Esophagus squamous epithelium (tissue), 5 donors: ENCODE results near the gene XYLT2. TPM values are rescaled to one million over a fixed set of nuclear protein-coding genes. Genes with fewer than 3 reads are reported as not detected.

Source experiments
- DNase-seq: peaks from one replicate; lab custom pipeline; 2025; lab: John Stamatoyannopoulos, UW
- H3K27ac ChIP-seq, 4 donors: fragments of 200-600 bp; sonication (generic); one replicate each; pipeline ENCODE4 v1.5.1; 2016 to 2019; ENCODE audit warnings: mild to moderate bottlenecking in 1 of 4
- H3K27me3 ChIP-seq, 4 donors: fragments of 200-600 bp; sonication (generic); 1 replicate in 3 of 4; 2 replicates in 1 of 4; pipeline versions ENCODE4 v1.5.1 to v1.6.0; 2017 to 2021; ENCODE audit warnings: antibody characterized with exemption in 1 of 4
- H3K36me3 ChIP-seq, 3 donors: fragments of 200-600 bp; sonication (generic); one replicate each; pipeline ENCODE4 v1.5.1; 2016 to 2019
- H3K4me1 ChIP-seq, 3 donors: fragments of 200-600 bp; sonication (generic); one replicate each; pipeline ENCODE4 v1.5.1; 2017 to 2019
- H3K4me3 ChIP-seq, 4 donors: fragments of 200-600 bp; sonication (generic); 1 replicate in 3 of 4; 2 replicates in 1 of 4; pipeline ENCODE4 v1.5.1; 2016 to 2019; ENCODE audit warnings: mild to moderate bottlenecking in 2 of 4, moderate library complexity in 1 of 4
- H3K9me3 ChIP-seq, 3 donors: fragments of 200-600 bp; sonication (generic); one replicate each; pipeline ENCODE4 v1.5.1; 2016 to 2019
- CTCF ChIP-seq, 6 experiments: fragments of 450-650 bp in 4 of 6; fragments of 200-600 bp in 2 of 6; sonication (generic) in 2 of 6; IDR thresholded peaks; one replicate each; pipeline ENCODE4 v1.5.1; 2016 to 2019; ENCODE audit warnings: antibody characterized with exemption in 6 of 6, mild to moderate bottlenecking in 4 of 6, moderate library complexity in 4 of 6
- POLR2A ChIP-seq, 4 donors: fragments of 450-650 bp; IDR thresholded peaks; one replicate each; pipeline ENCODE4 v1.6.1; 2017; ENCODE audit warnings: antibody characterized with exemption in 4 of 4, mild to moderate bottlenecking in 4 of 4, moderate library complexity in 3 of 4
- WGBS, 2 donors: methylation state at CpG; one replicate each; pipeline ENCODE4 v1.1.5; 2018; 5-methylcytosine and 5-hydroxymethylcytosine counted together
- intact Hi-C: fragments of 100-400 bp; cut with DNase I; formaldehyde crosslinking; loops from one replicate; pipeline ENCODE4 v1.15.0; 2022
- total RNA-seq, 4 donors: library from RNA; depleted of rRNA; stranded (reverse); fragments of >200 nt; gene quantifications; one replicate each; pipeline ENCODE4 v1.1.0, GENCODE V29; 2016
- donor health status: DM: yes; HTN: yes; CAD: no.

Gene XYLT2
- total RNA-seq, 4 donors from 2014 or later, result 10.0 to 17.5 (median 13.5) TPM

- peak overlapping the region in 2 of 4 donors; percentile 70 to 97 for H3K4me3 ChIP-seq
- TF ChIP-seq CTCF (IDR thresholded peaks at IDR 0.05) (no peak), POLR2A (IDR thresholded peaks at IDR 0.05) (no peak)
- intact Hi-C loops, result no loop called here
- H3K4me1 ChIP-seq, result peaks cover 15 to 27% (median 19%) of the 10 kb centered on the region in 3 donors
- H3K36me3 ChIP-seq, result peaks cover 27 to 47% (median 30%) of the 10 kb centered on the region in 3 donors
- WGBS, 2 donors, result 36 to 39% methylated on average over 2 of the region's 2 CpGs
- H3K27ac ChIP-seq, result no peak overlapping the region
- H3K9me3 ChIP-seq, result no peaks in the 10 kb centered on the region
- DNase-seq, result no peak
- H3K27me3 ChIP-seq, result no peaks in the 10 kb centered on the region
These were observed 25.6 kb downstream of the XYLT2 start for GRCh38 chr17:50371526-50371925.

DNA sequence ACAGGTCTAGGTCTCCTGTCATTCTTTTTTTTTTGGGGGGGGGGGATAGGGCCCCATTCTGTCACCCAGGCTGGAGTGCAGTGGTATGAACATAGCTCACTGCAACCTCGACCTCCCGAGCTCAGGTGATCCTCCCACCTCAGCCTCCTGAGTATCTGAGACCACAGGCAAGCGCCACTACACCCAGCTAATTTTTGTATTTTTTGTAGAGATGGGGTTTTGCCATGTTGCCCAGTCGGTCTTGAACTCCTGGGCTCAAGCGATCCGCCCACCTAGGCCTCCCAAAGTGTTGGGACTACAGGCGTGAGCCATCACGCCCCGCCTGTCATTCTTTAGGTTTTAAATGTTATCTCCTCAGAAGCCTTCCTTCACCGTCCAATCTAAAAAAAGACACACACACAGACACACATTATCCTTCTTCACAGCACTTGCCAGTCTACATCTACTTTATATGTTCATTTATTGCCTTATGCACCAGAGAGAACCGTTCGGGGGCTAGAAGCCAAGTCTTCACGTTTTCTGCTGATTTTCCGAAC, 26.4 kb downstream of the XYLT2 start:
- intact Hi-C loops, result no loop called here
- peaks cover 15 to 27% (median 19%) of the 10 kb centered on the region in 3 donors for H3K4me1 ChIP-seq
- 11 to 17% methylated on average over 14 of the region's 14 CpGs for WGBS, 2 donors

DNA sequence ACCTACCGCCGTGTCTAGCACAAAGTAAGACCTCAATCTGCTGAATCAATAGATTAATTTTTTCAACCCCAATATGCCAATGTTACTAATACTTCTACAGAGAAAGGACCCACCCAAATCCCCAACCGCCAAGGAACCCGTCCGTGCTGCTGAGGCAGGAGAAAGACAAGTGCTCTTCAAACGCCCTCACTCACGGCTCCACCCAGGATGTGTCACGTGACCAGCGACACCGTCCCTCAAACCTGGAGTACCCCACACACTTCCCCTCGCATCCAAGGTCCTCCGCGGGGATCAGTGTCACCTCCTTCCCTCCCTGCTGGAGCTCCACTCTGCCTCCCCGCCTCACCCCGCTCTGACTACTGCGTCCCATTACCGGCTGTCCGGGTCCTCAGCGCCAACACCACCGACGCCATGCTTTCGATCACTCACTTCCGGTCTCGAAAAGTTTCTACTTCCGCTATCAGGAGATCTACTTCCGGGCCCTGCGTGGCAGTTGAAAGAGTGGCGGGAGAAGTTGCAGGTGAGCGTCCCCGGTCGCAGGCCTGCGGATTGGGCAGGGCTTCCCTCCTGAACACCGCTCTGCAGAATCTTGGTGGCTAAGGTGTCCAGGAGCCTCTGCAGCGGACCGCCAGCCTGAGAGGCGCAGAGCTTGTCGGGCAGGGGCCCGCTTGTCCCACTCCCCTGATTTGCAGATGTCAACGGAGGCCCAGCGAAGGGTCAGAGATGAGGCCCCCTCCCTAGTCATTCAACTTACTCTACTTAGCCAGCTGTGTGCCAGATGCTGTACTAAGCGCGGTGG, 27.0 kb downstream of the XYLT2 start, which contains the start of the genes EME1 and MRPL27:
TSS of gene EME1 (plus strand) at position 472 of the 799 bp plus-strand sequence. CDS start 1,980 bp downstream, outside the sequence.
TSS of gene MRPL27 (minus strand) at position 427 of the 799 bp plus-strand sequence. CDS start at position 413, 14 bp downstream.
- Histone ChIP-seq H3K4me3 (peak within 1 kb of the TSS; percentile 68 to 97 (median 80)), H3K4me1 (peaks cover 15 to 27% (median 19%) of the 10 kb centered on the region in 3 donors), H3K9me3 (no peaks in the 10 kb centered on the region), H3K27me3 (no peaks in the 10 kb centered on the region), H3K36me3 (peaks cover 13 to 33% (median 16%) of the 10 kb centered on the region in 3 donors), H3K27ac (peak within 1 kb of the TSS; percentile 90 to 99 (median 97))
- 1 to 7% methylated on average over 19 to 27 of the region's 42 CpGs for WGBS, 2 donors
- TF ChIP-seq CTCF (IDR thresholded peaks at IDR 0.05), result peak in 1 of 6 experiments; percentile 18
- TF ChIP-seq POLR2A (IDR thresholded peaks at IDR 0.05), result peak in 1 of 4 donors; percentile 38
- DNase-seq, result peak; percentile 38
- intact Hi-C loops, result no loop called here

More for the DNA sequence above, 26.4 kb downstream of the XYLT2 start:
- TF ChIP-seq CTCF (IDR thresholded peaks at IDR 0.05), result no peak
- no peak for TF ChIP-seq POLR2A (IDR thresholded peaks at IDR 0.05)
- H3K4me3 ChIP-seq, result peak overlapping the region; percentile 68 to 97 (median 80)
- no peaks in the 10 kb centered on the region for H3K9me3 ChIP-seq
- peaks cover 20 to 39% (median 22%) of the 10 kb centered on the region in 3 donors for H3K36me3 ChIP-seq
- no peak for DNase-seq
- H3K27me3 ChIP-seq, result no peaks in the 10 kb centered on the region
- H3K27ac ChIP-seq, result peak overlapping the region; percentile 90 to 99 (median 97)

DNA sequence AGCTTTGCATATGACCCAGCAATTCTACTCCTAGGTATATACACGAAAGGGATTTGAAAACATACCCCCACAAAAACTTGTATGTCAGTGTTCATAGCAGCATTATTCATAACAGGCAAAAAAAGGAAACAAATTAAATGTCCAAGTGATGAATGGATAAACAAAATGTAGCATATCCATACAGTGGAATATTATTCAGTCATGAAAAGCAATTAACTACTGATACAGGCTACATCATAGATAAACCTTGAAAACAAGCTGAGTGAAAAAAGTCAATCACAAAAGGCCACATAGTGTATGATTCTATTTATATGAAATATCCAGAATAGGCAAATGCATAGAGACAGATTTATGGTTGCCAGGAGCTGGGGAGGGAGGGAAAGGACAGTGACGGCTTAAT, 27.8 kb downstream of the XYLT2 start:
- H3K27me3 ChIP-seq, result no peaks in the 10 kb centered on the region
- intact Hi-C loops, result no loop called here
- no peak for TF ChIP-seq CTCF (IDR thresholded peaks at IDR 0.05)
- TF ChIP-seq POLR2A (IDR thresholded peaks at IDR 0.05), result no peak
- WGBS, 2 donors, result 86 to 87% methylated on average over 2 of the region's 2 CpGs
- peak overlapping the region in 2 of 4 donors; percentile 70 to 97 for H3K4me3 ChIP-seq
- H3K27ac ChIP-seq, result peak overlapping the region in 1 of 4 donors; percentile 98
- peaks cover 15 to 27% (median 19%) of the 10 kb centered on the region in 3 donors for H3K4me1 ChIP-seq
- peaks cover 8 to 25% (median 15%) of the 10 kb centered on the region in 3 donors for H3K36me3 ChIP-seq
- H3K9me3 ChIP-seq, result no peaks in the 10 kb centered on the region
- no peak for DNase-seq
